Measurements from ENCODE around the gene ANXA9. TPM values are rescaled to one million over a fixed set of nuclear protein-coding genes. Genes with fewer than 3 reads are reported as not detected.

ANXA9 gene
- total and polyA plus RNA-seq, 2 of the 4 experiments (the other 2 are of a cell fraction) = 0.21 to 0.36 TPM

GRCh38 chr1:150976401-150976821, 5.7 kb upstream of the ANXA9 start:
- H3K4me1 ChIP-seq (ENCODE audit: control insufficient read depth, insufficient read depth, low read length) = peaks cover 33% of the 10 kb centered on the region

More at GRCh38 chr1:150976401-150976821, 5.7 kb upstream of the ANXA9 start:
- in situ Hi-C loops (cut with MboI; ENCODE audit: low sequenced_read_pairs) (loop anchor here (10.0 kb wide), 1 partner anchor 58 kb away; the partner anchor contains the start of gene BNIPL), dilution Hi-C loops (cut with HindIII; ENCODE audit: low sequenced_read_pairs, unreplicated experiment) (no loop called here), intact Hi-C loops (cut with micrococcal nuclease) (no loop called here)
- DNase-seq (no peak), ATAC-seq (ENCODE audit: low read depth) (no peak)
- Histone ChIP-seq H2AK9ac (replicated peaks; ENCODE audit: low read depth, low read length, poor library complexity) (no peak overlapping the region), H2BK120ac (ENCODE audit: low read depth, low read length) (peak overlapping the region; percentile 10; the same call in 1 of the 2 replicates), H3K14ac (replicated peaks; ENCODE audit: low read depth, low read length) (no peak overlapping the region), H2BK20ac (ENCODE audit: low read depth, low read length) (no peak overlapping the region), H3K79me1 (ENCODE audit: low read depth in 1 of 2, low read length in 2 of 2) (peaks cover 2 to 30% of the 10 kb centered on the region in 2 experiments; a peak in 2 of 4 replicates), H4K91ac (ENCODE audit: insufficient read depth, low read depth, low read length) (0 out of 2 replicates have a peak overlapping the region, but pooled peaks have one; percentile 84), H3K9ac (ENCODE audit: low read depth, low read length) (no peak overlapping the region), H3K27me3 (ENCODE audit: control insufficient read depth, insufficient read depth, low read length) (no peaks in the 10 kb centered on the region), H3K9me1 (ENCODE audit: insufficient read depth, low read length) (peaks cover 21% of the 10 kb centered on the region), H3K9me3 (ENCODE audit: control insufficient read depth, insufficient read depth, low read length) (no peaks in the 10 kb centered on the region), H3K4ac (ENCODE audit: low read depth, low read length) (no peak overlapping the region), H3K4me3 (ENCODE audit: insufficient read depth, low read depth, low read length) (no peak overlapping the region), H2BK5ac (ENCODE audit: low read depth, low read length, poor library complexity, severe bottlenecking) (no peak overlapping the region), H3K27ac (ENCODE audit: insufficient read depth, low read length) (no peak overlapping the region), H3K18ac (ENCODE audit: low read depth, low read length) (no peak overlapping the region), H3K56ac (ENCODE audit: extremely low read depth, insufficient read depth, low read length) (no peak overlapping the region), H4K8ac (ENCODE audit: low read depth in 2 of 2, low read length in 2 of 2) (peak overlapping the region in 1 of 2 experiments; percentile 44; a peak in 1 of 4 replicates), H3K23ac (ENCODE audit: low read depth, low read length) (no peak overlapping the region), H2BK15ac (ENCODE audit: low read depth, low read length) (no peak overlapping the region), H4K5ac (ENCODE audit: low read depth, low read length) (no peak overlapping the region), H3K4me2 (ENCODE audit: low read depth, low read length) (no peak overlapping the region), H4K20me1 (ENCODE audit: insufficient read depth, low read length) (peaks cover 23% of the 10 kb centered on the region), H3K36me3 (ENCODE audit: control insufficient read depth, insufficient read depth, low read length) (no peaks in the 10 kb centered on the region), H2AK5ac (ENCODE audit: low read depth, low read length) (peak overlapping the region; percentile 13; the same call in 1 of the 2 replicates), H2AFZ (replicated peaks; ENCODE audit: low read length, poor library complexity) (peak overlapping the region; percentile 18)
- POLR2A ChIA-PET (ENCODE audit: unreplicated experiment) = interaction anchor here (0.6 kb wide), 1 partner anchor 262 kb away, joined by 3 read pairs; no protein-coding TSS in a partner anchor
- 97% methylated on average over 6 of the region's 9 CpGs; no CpG with 5 or more reads in 1 of the 2 experiments for WGBS, 2 experiments (ENCODE audit: extremely low coverage in 2 of 2, insufficient read length in 1 of 2)
- no peak for TF ChIP-seq SMC3 (IDR thresholded peaks at IDR 0.05; ENCODE audit: low read depth, low read length)
- no peak for TF ChIP-seq BHLHE40 (IDR thresholded peaks at IDR 0.05; ENCODE audit: low read depth, low read length)
- TF ChIP-seq POLR2A (IDR thresholded peaks at IDR 0.05; ENCODE audit: low read depth, low read length) = no peak
- CTCF ChIA-PET = no interaction called here
- no TSS peak for BruUV-seq (replicated peaks)

All from IMR-90 (cell line).